Breast epithelium (tissue), 3 donors: ENCODE results near the gene RRAGD.

Experiments used
- POLR2A ChIP-seq: fragments of 450-650 bp; IDR thresholded peaks from one replicate; pipeline ENCODE4 v1.6.1; 2016; ENCODE audit warnings: antibody characterized with exemption, mild to moderate bottlenecking, moderate library complexity
- TF ChIP-seq, protein P1 (sequence below), 3 donors: fragments of 450-650 bp; IDR thresholded peaks; one replicate each; pipeline ENCODE4 v1.5.1; 2016 to 2017; ENCODE audit warnings: antibody characterized with exemption in 3 of 3, mild to moderate bottlenecking in 3 of 3, moderate library complexity in 3 of 3

DNA sequence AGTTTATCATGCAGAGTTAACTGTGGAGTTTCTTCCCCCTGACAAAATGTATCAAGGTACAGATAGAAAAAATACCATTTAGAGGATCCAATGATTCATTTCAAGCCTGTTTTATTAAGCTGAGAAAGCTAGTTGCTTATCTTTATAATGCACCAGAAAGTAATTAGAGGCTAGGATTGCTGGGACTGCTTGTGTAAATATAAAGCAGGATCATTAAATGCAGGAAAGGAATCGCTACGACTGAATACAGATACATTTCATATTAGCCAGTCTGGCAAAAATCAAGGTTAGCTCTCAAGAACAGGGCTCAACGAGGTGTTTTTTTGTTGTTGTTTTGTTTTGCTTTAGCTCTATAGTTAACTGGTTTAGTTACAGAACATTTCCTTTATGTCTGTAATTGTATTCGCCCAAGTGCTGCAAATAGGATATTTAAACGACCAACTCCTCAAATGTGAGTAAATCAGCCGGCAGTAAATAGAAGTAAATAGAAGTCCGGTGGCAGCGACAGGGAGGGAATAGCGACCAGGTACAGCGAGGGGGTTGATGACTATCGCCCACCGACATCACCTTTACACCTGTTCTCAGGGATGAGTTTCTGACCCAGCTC is 60.3 kb downstream of the RRAGD start:
- no peak for TF ChIP-seq POLR2A
- TF ChIP-seq, protein P1, sequence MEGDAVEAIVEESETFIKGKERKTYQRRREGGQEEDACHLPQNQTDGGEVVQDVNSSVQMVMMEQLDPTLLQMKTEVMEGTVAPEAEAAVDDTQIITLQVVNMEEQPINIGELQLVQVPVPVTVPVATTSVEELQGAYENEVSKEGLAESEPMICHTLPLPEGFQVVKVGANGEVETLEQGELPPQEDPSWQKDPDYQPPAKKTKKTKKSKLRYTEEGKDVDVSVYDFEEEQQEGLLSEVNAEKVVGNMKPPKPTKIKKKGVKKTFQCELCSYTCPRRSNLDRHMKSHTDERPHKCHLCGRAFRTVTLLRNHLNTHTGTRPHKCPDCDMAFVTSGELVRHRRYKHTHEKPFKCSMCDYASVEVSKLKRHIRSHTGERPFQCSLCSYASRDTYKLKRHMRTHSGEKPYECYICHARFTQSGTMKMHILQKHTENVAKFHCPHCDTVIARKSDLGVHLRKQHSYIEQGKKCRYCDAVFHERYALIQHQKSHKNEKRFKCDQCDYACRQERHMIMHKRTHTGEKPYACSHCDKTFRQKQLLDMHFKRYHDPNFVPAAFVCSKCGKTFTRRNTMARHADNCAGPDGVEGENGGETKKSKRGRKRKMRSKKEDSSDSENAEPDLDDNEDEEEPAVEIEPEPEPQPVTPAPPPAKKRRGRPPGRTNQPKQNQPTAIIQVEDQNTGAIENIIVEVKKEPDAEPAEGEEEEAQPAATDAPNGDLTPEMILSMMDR (IDR thresholded peaks at IDR 0.05): no peak
